Esophagus (tissue), 2 donors: ENCODE measurements around the gene CETP. TPM values are rescaled to one million over a fixed set of nuclear protein-coding genes. Genes with fewer than 3 reads are reported as not detected.
"Not testable (repeated sequence)": the region's sequence is repeated elsewhere in the genome, so short reads cannot be mapped to it uniquely, and the experiment has no call there.

Experiments used
- H3K27ac ChIP-seq, 2 donors: one replicate each; pipeline ENCODE4 v1.5.1; 2013; ENCODE audit warnings: low read depth in 2 of 2, mild to moderate bottlenecking in 2 of 2, inconsistent platforms in 1 of 2, low read length in 1 of 2, moderate library complexity in 1 of 2
- H3K27me3 ChIP-seq, 2 donors: one replicate each; pipeline ENCODE4 v1.6.1; 2013; ENCODE audit warnings: low read length in 2 of 2, control low read depth in 1 of 2, mild to moderate bottlenecking in 1 of 2; ENCODE audit not compliant: insufficient read depth in 2 of 2, control insufficient read depth in 1 of 2
- H3K36me3 ChIP-seq, 2 donors: one replicate each; pipeline ENCODE4 v1.6.1; 2013; ENCODE audit warnings: low read length in 1 of 2; ENCODE audit not compliant: control insufficient read depth in 2 of 2, insufficient read depth in 2 of 2
- H3K4me1 ChIP-seq, 2 donors: one replicate each; pipeline ENCODE4 v1.6.1; 2013; ENCODE audit warnings: low read length in 1 of 2; ENCODE audit not compliant: control insufficient read depth in 2 of 2, insufficient read depth in 2 of 2
- H3K4me3 ChIP-seq, 2 donors: one replicate each; pipeline ENCODE4 v1.5.1; 2013; ENCODE audit warnings: low read length in 2 of 2, mild to moderate bottlenecking in 2 of 2, low read depth in 1 of 2, moderate library complexity in 1 of 2
- H3K9me3 ChIP-seq, 2 donors: one replicate each; pipeline ENCODE4 v1.6.1; 2013; ENCODE audit warnings: mild to moderate bottlenecking in 2 of 2, low read depth in 1 of 2, low read length in 1 of 2, moderate library complexity in 1 of 2; ENCODE audit not compliant: control insufficient read depth in 2 of 2, insufficient read depth in 1 of 2
- WGBS, 2 donors: extraction: QIAGEN DNeasy Blood & Tissue Kit; methylation state at CpG; one replicate each; pipeline ENCODE4 v1.1.7; 2013; 5-methylcytosine and 5-hydroxymethylcytosine counted together
- polyA plus RNA-seq, 2 donors: library from polyadenylated mRNA; stranded (reverse); fragments of 200-250 nt; gene quantifications; one replicate each; pipeline ENCODE4 v1.2.3, GENCODE V29; 2013
- donor health status: healthy with polysubstance abuse.
- donor health status: Bipolar disorder and iron deficiency.

The CETP gene
- polyA plus RNA-seq, 2 donors, result 0.06 TPM; not detected in 1

DNA sequence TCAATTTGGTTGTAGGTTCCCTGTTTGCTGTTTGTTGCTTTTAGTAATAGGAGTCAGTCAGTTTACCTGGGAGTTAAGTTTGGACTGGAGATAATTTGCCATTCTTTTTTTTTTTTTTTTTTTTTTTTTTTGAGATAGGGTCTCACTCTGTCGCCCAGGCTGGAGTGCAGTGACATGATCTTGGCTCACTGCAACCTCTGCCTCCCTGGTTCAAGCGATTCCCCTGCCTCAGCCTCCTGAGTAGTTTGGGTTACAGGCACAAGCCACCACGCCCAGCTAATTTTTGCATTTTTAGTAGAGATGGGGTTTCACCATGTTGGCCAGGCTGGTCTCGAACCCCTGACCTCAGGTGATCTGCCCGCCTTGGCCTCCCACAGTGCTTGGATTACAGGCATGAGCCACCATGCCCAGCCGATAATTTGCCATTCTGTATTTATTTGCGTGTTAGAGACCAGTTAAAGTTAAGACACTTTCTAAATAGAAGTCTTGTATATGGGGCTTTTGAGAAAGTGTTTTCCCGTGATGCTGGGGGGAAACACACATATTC is 27.1 kb upstream of the CETP start:
- H3K36me3 ChIP-seq, result peaks cover 11 to 13% of the 10 kb centered on the region in 2 donors

DNA sequence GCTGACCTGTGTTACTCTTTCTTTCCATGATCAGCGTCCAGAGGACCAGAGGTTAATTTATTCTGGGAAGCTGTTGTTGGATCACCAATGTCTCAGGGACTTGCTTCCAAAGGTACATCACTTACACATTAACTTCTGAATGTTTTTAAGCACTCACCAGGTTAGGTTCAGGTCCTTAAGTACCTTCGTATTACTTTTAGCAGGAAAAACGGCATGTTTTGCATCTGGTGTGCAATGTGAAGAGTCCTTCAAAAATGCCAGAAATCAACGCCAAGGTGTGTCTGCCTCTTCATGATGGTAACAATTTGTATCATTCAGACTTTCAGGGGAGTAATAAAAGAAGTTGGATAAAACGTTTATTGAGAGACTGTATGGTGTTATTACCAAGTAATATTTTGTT is 26.5 kb upstream of the CETP start:
- Histone ChIP-seq H3K36me3 (peaks cover 16 to 18% of the 10 kb centered on the region in 2 donors), H3K4me3 (peak overlapping the region in 1 of 2 donors; percentile 30)
- WGBS, 2 donors, result 46 to 62% methylated on average over 5 of the region's 5 CpGs

More for the DNA sequence above, 27.1 kb upstream of the CETP start:
- not testable (repeated sequence) for H3K4me1 ChIP-seq, H3K9me3 ChIP-seq, H3K27ac ChIP-seq, H3K27me3 ChIP-seq
- peak overlapping the region in 1 of 2 donors; percentile 89 for H3K4me3 ChIP-seq
- 51 to 65% methylated on average over 8 of the region's 8 CpGs for WGBS, 2 donors

DNA sequence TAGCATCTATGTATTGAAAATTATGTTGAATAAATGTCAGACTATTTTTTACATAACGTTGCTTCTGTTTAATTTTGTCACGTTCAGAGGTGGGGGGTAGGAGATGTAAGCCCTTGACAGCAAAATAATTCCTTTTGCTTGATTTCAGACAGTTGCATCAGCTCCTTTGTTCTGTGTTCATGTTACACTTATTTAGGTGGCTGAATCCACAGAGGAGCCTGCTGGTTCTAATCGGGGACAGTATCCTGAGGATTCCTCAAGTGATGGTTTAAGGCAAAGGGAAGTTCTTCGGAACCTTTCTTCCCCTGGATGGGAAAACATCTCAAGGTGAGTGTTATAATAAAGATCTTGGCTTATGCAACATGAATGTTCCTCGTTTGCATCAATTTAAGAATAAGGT is 25.3 kb upstream of the CETP start:
- no peak overlapping the region for H3K4me3 ChIP-seq
- peaks cover 24% of the 10 kb centered on the region in 2 donors for H3K36me3 ChIP-seq

More for the DNA sequence above, 26.5 kb upstream of the CETP start:
- H3K9me3 ChIP-seq, result no peaks in the 10 kb centered on the region
- H3K4me1 ChIP-seq, result peaks cover 0 to 3% of the 10 kb centered on the region in 2 donors
- H3K27ac ChIP-seq, result no peak overlapping the region
- H3K27me3 ChIP-seq, result no peaks in the 10 kb centered on the region

DNA sequence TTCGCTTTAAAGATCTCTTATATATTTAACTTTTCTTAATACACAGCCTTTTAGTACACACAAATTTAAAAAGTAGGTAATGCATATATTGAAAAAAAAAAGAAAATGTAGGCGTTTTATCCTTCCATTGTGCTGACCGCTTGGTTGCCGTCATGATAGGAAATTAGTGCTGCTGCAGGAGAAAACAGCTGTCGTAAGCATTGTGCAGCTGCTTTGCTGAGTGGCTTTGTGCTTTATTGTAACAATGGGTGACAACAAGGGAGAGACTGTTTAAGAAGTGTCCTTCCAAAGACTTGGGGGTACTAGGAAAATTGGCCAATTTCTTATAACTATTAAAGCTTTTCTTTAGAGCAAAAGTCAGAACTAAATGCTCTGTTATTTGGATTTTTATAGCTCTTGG is 24.8 kb upstream of the CETP start:
- Histone ChIP-seq H3K9me3 (no peaks in the 10 kb centered on the region), H3K36me3 (peaks cover 27 to 28% of the 10 kb centered on the region in 2 donors), H3K27ac (no peak overlapping the region), H3K4me3 (no peak overlapping the region), H3K4me1 (no peaks in the 10 kb centered on the region), H3K27me3 (no peaks in the 10 kb centered on the region)
- WGBS, 2 donors, result 69 to 86% methylated on average over 5 of the region's 5 CpGs

More for the DNA sequence above, 25.3 kb upstream of the CETP start:
- no peaks in the 10 kb centered on the region for H3K27me3 ChIP-seq
- H3K9me3 ChIP-seq, result no peaks in the 10 kb centered on the region
- H3K4me1 ChIP-seq, result peaks cover 0 to under 1% of the 10 kb centered on the region in 2 donors
- WGBS, 2 donors, result 64 to 72% methylated on average over 5 of the region's 5 CpGs
- no peak overlapping the region for H3K27ac ChIP-seq

DNA sequence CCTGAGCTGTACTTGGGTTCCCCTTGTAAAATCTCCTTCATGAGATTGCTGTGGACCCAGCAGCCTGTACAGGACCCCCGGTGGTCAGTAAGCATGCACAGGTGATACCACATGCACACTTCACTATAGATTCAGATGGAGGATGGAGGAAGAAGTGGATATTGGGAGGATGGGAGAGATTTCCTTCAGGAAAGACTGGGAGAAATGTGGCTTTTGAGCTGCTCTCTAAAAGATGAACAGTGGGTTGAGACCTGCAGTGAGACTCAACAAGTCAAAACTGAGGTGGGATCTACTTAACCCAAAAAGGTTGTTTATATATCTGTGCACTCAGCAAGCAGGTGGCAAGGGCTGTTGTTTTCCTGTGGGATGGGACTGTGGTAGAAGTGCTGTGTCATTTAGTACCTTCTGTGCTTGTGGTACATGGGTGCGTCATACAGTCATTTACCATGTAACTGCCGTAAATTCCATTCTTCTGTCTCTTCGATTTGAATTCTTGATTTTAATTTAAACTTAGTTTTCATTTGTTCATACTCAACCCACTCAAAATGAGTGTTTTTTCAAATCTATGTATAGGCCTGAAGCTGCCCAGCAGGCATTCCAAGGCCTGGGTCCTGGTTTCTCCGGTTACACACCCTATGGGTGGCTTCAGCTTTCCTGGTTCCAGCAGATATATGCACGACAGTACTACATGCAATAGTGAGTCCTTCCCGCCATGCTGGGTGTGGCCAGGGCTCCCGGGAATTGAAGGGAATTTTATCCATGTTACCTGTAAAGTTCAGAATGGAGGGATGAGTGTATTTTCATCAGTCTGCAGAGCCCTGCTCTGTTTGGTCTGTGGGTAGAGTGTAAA is 22.9 kb upstream of the CETP start:
- Histone ChIP-seq H3K27me3 (no peaks in the 10 kb centered on the region), H3K36me3 (peaks cover 37 to 39% of the 10 kb centered on the region in 2 donors), H3K9me3 (no peaks in the 10 kb centered on the region), H3K27ac (peak overlapping the region in 1 of 2 donors; percentile 26), H3K4me1 (no peaks in the 10 kb centered on the region), H3K4me3 (no peak overlapping the region)
- 66 to 77% methylated on average over 8 of the region's 8 CpGs for WGBS, 2 donors

DNA sequence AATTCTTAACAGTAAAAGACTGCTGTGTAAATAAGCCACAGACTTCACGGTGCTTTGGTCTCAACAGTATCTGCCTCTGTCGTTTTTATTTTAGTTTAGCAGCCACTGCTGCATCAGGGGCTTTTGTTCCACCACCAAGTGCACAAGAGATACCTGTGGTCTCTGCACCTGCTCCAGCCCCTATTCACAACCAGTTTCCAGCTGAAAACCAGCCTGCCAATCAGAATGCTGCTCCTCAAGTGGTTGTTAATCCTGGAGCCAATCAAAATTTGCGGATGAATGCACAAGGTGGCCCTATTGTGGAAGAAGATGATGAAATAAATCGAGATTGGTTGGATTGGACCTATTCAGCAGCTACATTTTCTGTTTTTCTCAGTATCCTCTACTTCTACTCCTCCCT is 21.9 kb upstream of the CETP start:
- 70 to 72% methylated on average over 4 of the region's 4 CpGs for WGBS, 2 donors
- Histone ChIP-seq H3K27me3 (no peaks in the 10 kb centered on the region), H3K4me1 (no peaks in the 10 kb centered on the region), H3K4me3 (no peak overlapping the region), H3K36me3 (peaks cover 39 to 40% of the 10 kb centered on the region in 2 donors), H3K9me3 (no peaks in the 10 kb centered on the region), H3K27ac (no peak overlapping the region)

DNA sequence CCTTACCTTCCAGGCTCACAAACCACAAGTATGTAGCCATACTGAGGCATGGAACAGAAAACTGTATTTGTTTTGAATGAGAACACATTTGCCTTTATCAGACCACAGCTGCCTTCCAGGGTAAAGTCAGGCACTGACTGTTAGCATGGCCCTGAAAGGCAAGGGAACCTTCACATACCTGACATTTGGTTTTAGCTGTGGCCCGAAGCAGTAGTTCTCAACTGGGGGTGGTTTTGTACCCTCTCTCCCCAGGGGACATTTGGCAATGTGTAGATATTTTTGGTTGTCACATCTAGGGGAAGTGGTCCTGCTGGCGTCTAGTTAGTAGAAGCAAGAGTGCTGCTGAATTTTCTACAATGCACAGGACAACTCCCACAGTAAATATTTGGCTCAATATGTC is 20.7 kb upstream of the CETP start:
- Histone ChIP-seq H3K27me3 (no peaks in the 10 kb centered on the region), H3K9me3 (no peaks in the 10 kb centered on the region), H3K27ac (no peak overlapping the region), H3K4me1 (no peaks in the 10 kb centered on the region), H3K36me3 (peaks cover 45 to 48% of the 10 kb centered on the region in 2 donors), H3K4me3 (no peak overlapping the region)
- 61 to 85% methylated on average over 2 of the region's 2 CpGs for WGBS, 2 donors

DNA sequence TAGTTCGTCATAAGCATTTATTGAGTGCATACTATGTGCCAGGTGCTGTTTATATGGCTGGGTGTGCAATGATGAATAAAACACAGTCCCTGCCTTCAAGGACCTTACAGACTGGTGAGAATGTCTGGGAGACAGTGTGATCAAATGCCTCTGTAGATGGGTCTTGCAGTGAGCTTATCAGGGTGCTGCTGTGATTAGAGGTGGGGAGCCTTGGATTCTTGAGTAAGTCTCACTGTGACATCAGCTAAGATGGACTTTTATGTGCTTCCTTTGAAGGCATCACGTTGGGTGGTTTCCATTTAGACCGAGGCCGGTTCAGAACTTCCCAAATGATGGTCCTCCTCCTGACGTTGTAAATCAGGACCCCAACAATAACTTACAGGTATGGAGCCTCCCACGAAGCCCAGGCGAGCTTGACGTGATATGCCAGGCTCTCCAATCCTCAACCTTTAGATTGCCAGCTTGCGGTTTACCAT is 19.9 kb upstream of the CETP start:
- H3K9me3 ChIP-seq, result no peaks in the 10 kb centered on the region
- H3K36me3 ChIP-seq, result peaks cover 41 to 49% of the 10 kb centered on the region in 2 donors
- no peaks in the 10 kb centered on the region for H3K27me3 ChIP-seq
- 75 to 90% methylated on average over 9 of the region's 9 CpGs for WGBS, 2 donors
- no peak overlapping the region for H3K27ac ChIP-seq
- no peak overlapping the region for H3K4me3 ChIP-seq
- no peaks in the 10 kb centered on the region for H3K4me1 ChIP-seq

DNA sequence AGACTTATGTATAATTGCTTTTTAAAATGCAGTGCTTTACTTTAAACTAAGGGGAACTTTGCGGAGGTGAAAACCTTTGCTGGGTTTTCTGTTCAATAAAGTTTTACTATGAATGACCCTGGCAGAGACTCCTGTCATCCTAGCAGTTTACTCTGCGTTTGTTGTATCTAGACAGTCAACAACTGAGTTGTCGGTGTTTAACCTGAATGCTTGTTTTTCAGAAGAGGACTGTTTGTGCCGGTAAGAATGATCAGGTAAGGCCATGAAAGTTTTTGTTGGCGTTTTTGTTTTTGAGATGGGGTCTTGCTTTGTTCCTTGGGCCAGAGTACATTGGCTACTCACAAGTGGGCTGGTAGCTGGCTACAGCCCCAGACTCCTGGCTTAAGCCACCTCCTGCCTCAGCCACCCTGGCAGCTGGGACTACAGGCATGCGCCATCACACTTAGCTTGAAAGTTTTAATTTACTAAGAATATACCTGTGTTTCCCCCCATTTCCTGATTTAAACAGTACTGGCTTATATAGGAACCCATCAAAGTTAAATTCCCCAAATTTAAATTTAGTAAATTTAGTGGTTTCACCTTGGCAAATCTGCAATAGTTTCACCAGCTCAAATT is 17.9 kb upstream of the CETP start:
- H3K9me3 ChIP-seq, result no peaks in the 10 kb centered on the region
- no peak overlapping the region for H3K4me3 ChIP-seq
- WGBS, 2 donors, result 78 to 79% methylated on average over 6 of the region's 6 CpGs
- no peaks in the 10 kb centered on the region for H3K27me3 ChIP-seq
- H3K4me1 ChIP-seq, result no peaks in the 10 kb centered on the region
- peaks cover 37 to 42% of the 10 kb centered on the region in 2 donors for H3K36me3 ChIP-seq
- H3K27ac ChIP-seq, result no peak overlapping the region
